VCaP (cell line): Measurements from ENCODE around the gene RABEPK.
"Not testable (repeated sequence)": the region's sequence is repeated elsewhere in the genome, so short reads cannot be mapped to it uniquely, and the experiment has no call there.

Experiments
- H3K27ac ChIP-seq: fragments of 450-650 bp; 2 replicates; pipeline ENCODE4 v1.5.1; 2017
- CTCF ChIP-seq: fragments of 450-650 bp; conservative IDR thresholded peaks from 2 replicates; pipeline ENCODE4 v1.5.1; 2017; ENCODE audit warnings: mild to moderate bottlenecking, moderate library complexity

The RABEPK gene

GRCh38 chr9:125183561-125183960, 16.8 kb upstream of the RABEPK start:
- H3K27ac ChIP-seq = peak overlapping the region; percentile 30
- TF ChIP-seq CTCF = no peak

- TF ChIP-seq CTCF = no peak
- peak overlapping the region; percentile 95 for H3K27ac ChIP-seq
These were observed 11.4 kb upstream of the RABEPK start for GRCh38 chr9:125189011-125189360.

DNA sequence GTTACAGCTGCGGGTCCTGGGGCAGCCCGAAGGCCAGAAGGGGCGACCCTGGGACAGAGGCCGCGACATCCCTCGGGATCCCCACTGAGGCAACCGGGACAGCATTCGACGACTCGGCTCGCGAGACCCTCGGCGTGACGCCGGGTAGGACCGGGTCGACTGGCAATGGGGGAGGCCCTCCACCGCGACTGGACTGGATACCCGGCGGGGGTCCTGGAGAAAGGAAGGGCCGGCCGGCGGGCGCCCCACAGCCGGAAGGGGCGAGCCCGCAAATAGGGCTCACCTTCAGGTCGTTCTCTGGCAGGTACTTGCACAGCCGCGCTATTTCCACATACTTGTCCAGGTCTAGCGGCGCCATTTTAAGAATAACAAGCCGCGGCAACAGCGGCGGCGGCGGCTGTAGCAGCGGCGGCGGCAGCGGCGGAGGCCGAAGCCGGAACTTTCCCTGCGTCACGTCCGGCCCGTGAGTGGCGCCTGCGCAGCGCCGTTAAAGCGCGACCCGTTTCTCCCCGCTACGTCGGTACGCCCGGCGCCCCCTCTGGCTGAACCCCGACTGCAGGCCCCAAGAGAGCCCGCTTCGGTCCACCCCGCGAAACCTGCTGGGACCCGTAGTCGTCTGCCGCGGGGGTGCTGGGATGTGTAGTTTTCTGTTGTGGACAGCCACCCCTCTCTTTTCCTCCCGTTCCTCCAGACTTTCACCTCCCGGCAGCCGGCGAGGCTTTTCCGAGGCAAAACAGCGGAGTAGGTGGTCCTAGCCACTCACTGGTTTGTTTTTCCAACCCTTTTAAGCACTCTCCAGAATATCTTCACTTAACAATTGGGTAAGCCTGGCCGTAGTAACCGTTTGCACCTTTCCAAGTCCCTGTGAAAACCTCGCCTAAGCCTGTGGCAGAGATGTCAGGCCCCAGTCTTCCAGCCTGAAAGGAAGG, 10.7 kb upstream of the RABEPK start, which contains the start of gene PPP6C:
TSS of gene PPP6C (minus strand) at position 443 of the 929 bp plus-strand sequence. CDS start at position 358, 85 bp downstream.
- TF ChIP-seq CTCF = peak; percentile 68

DNA sequence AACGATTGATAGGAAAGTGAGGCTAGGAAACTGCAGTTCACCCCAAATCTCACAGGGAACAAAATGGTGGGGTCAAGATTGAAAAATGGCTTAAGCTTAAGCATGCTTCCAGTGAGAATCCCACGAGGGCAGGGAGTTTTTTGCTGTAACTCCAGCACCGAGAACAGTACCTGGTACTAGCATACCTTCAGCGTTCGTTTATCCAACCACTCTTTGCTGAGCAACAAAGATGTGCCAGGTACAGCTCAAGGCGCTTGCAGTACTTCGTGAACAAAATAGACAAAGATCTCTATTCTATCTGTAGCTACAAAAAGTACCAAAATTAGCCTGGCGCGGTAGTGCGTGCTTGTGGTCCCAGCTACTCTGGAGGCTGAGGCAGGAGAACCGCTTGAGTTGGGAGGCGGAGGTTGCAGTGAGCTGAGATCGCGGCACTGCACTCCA, 10.0 kb upstream of the RABEPK start:
- no peak for TF ChIP-seq CTCF
- peak overlapping the region; percentile 95 for H3K27ac ChIP-seq

More for the DNA sequence above, 10.7 kb upstream of the RABEPK start, which contains the start of gene PPP6C:
- H3K27ac ChIP-seq = peak within 1 kb of the TSS; percentile 95

DNA sequence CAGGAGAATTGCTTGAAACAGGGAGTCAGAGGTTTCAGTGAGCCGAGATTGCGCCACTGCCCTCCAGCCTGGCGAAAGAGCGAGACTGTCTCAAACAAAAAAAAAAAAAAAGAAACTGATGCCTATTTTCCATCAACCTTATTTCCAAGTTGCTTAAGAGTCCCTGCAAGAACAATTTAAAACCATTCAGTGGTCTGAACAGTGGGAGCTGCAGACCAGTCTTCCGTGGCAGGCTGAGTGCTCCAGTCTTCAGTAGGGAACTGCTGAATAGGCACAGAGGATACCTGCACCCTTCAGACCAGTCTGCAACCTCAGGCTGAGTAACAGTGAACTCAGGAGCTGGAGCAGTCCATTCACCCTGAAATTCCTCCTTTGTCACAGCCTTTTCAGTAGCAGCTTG, 5.9 kb upstream of the RABEPK start:
- not testable (repeated sequence) for H3K27ac ChIP-seq

- not testable (repeated sequence) for H3K27ac ChIP-seq
These were observed 4.8 kb upstream of the RABEPK start for GRCh38 chr9:125195591-125195990.

DNA sequence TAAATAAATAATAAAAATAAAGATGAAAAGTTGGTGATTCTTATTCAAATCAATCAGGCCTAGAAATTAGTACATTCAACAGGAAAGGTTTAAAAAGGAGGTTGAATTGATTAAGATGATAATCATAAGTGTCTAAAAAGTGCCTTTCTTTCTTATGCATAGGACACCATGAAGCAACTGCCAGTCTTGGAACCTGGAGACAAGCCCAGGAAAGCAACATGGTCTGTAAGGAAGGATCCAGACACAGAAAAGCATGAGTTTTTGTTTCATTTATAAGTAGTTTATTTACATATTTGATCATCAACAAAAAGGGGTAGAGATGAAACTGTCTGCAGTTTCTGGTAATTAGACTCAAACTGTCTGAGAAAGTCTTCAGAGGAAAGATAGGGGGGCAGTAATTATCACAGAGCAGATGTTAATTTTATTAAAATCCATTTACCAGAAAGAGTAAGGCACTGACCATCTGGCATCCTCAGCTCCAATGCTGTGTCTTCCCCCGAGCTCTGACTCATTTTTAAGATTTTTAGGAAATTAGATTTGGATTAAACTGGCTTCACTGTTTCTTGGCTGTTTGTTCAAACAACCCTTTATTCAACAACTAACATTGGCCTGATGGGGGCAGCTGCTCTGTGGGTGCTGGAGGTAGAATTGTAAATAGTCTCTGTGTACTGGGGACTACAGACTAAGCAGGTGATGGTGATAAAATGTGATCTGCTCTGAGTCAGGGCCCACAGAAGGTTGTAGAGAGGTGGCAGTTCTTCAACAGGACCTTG, 2.7 kb downstream of the RABEPK start:
- TF ChIP-seq CTCF = no peak
- H3K27ac ChIP-seq = no peak overlapping the region

- TF ChIP-seq CTCF = no peak
- no peak overlapping the region for H3K27ac ChIP-seq
These were observed 4.1 kb downstream of the RABEPK start for GRCh38 chr9:125204477-125204876.
